OCI-LY1 (cell line): ENCODE data around the gene MED4.

Experiments used
- EZH2 ChIP-seq: fragments of 200-600 bp; sonication (generic), shearing (Covaris generic); IDR thresholded peaks from 2 replicates; pipeline ENCODE4 v1.8.0; 2017; ENCODE audit warnings: borderline replicate concordance, mixed run types, mild to moderate bottlenecking, antibody characterized with exemption, low read length, moderate library complexity, mixed read lengths
- TF ChIP-seq, protein P1 (sequence below): fragments of 200-600 bp; sonication (generic), shearing (Covaris generic); IDR thresholded peaks from 2 replicates; pipeline ENCODE4 v1.5.1; 2017; ENCODE audit warnings: mild to moderate bottlenecking, antibody characterized with exemption, low read length, moderate library complexity, mixed read lengths

DNA sequence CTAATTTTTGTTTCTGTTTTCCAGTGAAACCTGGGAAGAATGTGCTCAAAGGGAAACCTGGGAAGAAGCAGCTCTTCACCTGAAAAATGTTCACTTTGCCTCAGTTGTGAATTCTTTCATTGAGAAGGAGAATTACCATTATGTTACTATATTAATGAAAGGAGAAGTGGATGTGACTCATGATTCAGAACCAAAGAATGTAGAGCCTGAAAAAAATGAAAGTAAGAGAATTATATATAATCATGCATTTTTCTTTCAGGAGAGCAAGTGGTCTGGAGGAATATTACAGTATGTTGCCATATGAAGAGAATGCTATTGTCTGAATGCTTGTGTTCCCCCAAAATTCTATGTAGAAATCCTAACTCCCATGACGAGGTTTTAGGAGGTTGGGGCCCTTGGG is 54.0 kb downstream of the MED4 start:
- TF ChIP-seq, protein P1, sequence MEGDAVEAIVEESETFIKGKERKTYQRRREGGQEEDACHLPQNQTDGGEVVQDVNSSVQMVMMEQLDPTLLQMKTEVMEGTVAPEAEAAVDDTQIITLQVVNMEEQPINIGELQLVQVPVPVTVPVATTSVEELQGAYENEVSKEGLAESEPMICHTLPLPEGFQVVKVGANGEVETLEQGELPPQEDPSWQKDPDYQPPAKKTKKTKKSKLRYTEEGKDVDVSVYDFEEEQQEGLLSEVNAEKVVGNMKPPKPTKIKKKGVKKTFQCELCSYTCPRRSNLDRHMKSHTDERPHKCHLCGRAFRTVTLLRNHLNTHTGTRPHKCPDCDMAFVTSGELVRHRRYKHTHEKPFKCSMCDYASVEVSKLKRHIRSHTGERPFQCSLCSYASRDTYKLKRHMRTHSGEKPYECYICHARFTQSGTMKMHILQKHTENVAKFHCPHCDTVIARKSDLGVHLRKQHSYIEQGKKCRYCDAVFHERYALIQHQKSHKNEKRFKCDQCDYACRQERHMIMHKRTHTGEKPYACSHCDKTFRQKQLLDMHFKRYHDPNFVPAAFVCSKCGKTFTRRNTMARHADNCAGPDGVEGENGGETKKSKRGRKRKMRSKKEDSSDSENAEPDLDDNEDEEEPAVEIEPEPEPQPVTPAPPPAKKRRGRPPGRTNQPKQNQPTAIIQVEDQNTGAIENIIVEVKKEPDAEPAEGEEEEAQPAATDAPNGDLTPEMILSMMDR: no peak
- no peak for TF ChIP-seq EZH2
